Measurements from ENCODE around the gene BSDC1. TPM values are rescaled to one million over a fixed set of nuclear protein-coding genes. Genes with fewer than 3 reads are reported as not detected.

BSDC1 gene
- total and polyA plus RNA-seq, 2 of the 13 experiments (the other 11 are each of a cell fraction or from before 2014, with no cell fraction given): 40.3 to 64.2 TPM

DNA sequence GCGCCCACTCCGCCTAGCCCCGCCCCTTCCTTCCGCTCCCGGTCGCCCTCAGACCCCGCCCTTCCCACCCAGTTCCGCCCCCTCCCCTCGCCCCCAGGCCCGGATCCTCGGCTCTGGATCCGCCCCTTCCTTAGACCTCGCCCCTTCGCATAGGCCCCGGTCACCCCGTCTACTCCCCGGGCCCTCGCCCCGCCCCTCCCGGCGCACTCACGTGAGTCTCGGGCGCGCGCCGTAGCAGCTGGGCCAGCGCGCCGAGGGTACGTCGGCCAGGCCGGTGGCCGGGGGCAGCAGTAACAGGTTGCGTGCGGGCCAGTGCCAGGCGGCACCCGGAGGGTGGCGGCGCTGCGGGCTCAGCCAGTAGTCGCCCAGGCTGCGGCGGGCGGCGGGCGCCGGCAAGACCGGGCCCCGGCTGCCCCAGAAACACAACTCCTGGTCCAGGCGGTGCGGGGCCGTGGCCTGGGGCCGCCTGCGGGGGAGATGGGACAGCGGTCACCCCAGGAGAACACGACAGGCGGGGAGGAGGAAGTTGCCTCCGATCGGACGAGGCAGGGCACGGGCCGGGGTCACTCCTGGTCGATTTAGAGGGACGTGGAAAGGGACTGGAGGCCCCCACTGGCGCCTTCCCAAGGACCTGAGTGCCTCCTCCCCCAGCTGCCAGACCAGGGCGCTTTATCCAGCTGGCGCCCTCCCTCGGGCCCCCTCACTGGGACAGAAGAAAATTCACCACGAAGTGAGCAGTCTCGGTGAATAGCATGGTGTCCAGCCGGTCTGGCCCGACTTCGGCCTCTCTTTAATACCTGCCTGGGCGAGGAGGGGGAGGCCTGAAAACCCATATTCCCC is 42.6 kb downstream of the BSDC1 start (continued):
- TF ChIP-seq ZNF407 (CRISPR knock-in tag; IDR thresholded peaks at IDR 0.05; ENCODE audit: not compliant biosample characterization) (no peak), MAFK (conservative IDR thresholded peaks at IDR 0.05 in 1 of 2, IDR thresholded peaks at IDR 0.05 in 1 of 2; ENCODE audit: low read length in 2 of 2) (no peak), SIN3A (IDR thresholded peaks at IDR 0.05; ENCODE audit: borderline replicate concordance, low read depth, low read length) (peak; percentile 47; the same call in 1 of the 2 replicates), RAD21 (CRISPR knock-in tag; IDR thresholded peaks at IDR 0.05) (no peak; the same call in 1 of the 2 replicates), ZNF549 (CRISPR knock-in tag; IDR thresholded peaks at IDR 0.05) (no peak), ZNF501 (CRISPR knock-in tag; IDR thresholded peaks at IDR 0.05) (no peak), ATF1 (CRISPR knock-in tag; IDR thresholded peaks at IDR 0.05) (no peak), CAMTA2 (CRISPR knock-in tag; IDR thresholded peaks at IDR 0.05; ENCODE audit: borderline replicate concordance) (no peak), MED8 (CRISPR knock-in tag; IDR thresholded peaks at IDR 0.05; ENCODE audit: insufficient replicate concordance) (no peak), ATF7 (IDR thresholded peaks at IDR 0.05) (no peak), ATF7 (CRISPR knock-in tag; IDR thresholded peaks at IDR 0.05) (no peak), POLR2A (IDR thresholded peaks at IDR 0.05; ENCODE audit: insufficient read depth in 1 of 2, low read depth in 2 of 2, low read length in 2 of 2) (peak; percentile 78 to 82), MXI1 (IDR thresholded peaks at IDR 0.05; ENCODE audit: borderline replicate concordance, low read depth, low read length) (peak; percentile 73; the same call in 1 of the 3 replicates), MTA3 (CRISPR knock-in tag; IDR thresholded peaks at IDR 0.05) (no peak), FOXK1 (CRISPR knock-in tag; IDR thresholded peaks at IDR 0.05; ENCODE audit: borderline replicate concordance, low read depth) (no peak; the same call in 1 of the 2 replicates), SMAD9 (CRISPR knock-in tag; IDR thresholded peaks at IDR 0.05) (no peak), GFI1 (CRISPR knock-in tag; IDR thresholded peaks at IDR 0.05; ENCODE audit: borderline replicate concordance) (no peak), ZSCAN20 (CRISPR knock-in tag; IDR thresholded peaks at IDR 0.05; ENCODE audit: borderline replicate concordance) (peak; percentile 61; the same call in 1 of the 2 replicates), SRSF4 (IDR thresholded peaks at IDR 0.05; ENCODE audit: low read depth, low read length, poor library complexity, severe bottlenecking) (no peak)
- TF ChIP-seq, protein P1, sequence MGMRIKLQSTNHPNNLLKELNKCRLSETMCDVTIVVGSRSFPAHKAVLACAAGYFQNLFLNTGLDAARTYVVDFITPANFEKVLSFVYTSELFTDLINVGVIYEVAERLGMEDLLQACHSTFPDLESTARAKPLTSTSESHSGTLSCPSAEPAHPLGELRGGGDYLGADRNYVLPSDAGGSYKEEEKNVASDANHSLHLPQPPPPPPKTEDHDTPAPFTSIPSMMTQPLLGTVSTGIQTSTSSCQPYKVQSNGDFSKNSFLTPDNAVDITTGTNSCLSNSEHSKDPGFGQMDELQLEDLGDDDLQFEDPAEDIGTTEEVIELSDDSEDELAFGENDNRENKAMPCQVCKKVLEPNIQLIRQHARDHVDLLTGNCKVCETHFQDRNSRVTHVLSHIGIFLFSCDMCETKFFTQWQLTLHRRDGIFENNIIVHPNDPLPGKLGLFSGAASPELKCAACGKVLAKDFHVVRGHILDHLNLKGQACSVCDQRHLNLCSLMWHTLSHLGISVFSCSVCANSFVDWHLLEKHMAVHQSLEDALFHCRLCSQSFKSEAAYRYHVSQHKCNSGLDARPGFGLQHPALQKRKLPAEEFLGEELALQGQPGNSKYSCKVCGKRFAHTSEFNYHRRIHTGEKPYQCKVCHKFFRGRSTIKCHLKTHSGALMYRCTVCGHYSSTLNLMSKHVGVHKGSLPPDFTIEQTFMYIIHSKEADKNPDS (CRISPR knock-in tag; IDR thresholded peaks at IDR 0.05): no peak

Data from HepG2 (cell line).